ENCODE measurements around the gene IGDCC3.
A peak's percentile ranks its signal among the peaks of the same experiment; 100 is the strongest.

IGDCC3 gene

GRCh38 chr15:65302061-65302460, 75.7 kb downstream of the IGDCC3 start:
- DNase-seq (ENCODE audit: extremely low read depth in 1 of 2, low read depth in 1 of 2), result no peak

GRCh38 chr15:65300924-65301441, 76.8 kb downstream of the IGDCC3 start:
- no peak for DNase-seq (ENCODE audit: extremely low read depth in 1 of 2, low read depth in 1 of 2)

GRCh38 chr15:65298731-65299130, 79.1 kb downstream of the IGDCC3 start:
- no peak for DNase-seq (ENCODE audit: extremely low read depth in 1 of 2, low read depth in 1 of 2)

- DNase-seq (ENCODE audit: extremely low read depth in 1 of 2, low read depth in 1 of 2), result no peak
Measured at GRCh38 chr15:65292938-65293518, 84.8 kb downstream of the IGDCC3 start.

GRCh38 chr15:65290228-65290627, 87.6 kb downstream of the IGDCC3 start:
- DNase-seq (ENCODE audit: extremely low read depth in 1 of 2, low read depth in 1 of 2), result no peak

GRCh38 chr15:65289261-65289854, 88.4 kb downstream of the IGDCC3 start:
- DNase-seq (ENCODE audit: extremely low read depth in 1 of 2, low read depth in 1 of 2), result no peak

- DNase-seq (ENCODE audit: extremely low read depth in 1 of 2, low read depth in 1 of 2), result no peak
Measured at GRCh38 chr15:65287520-65287855, 90.3 kb downstream of the IGDCC3 start.

- DNase-seq (ENCODE audit: extremely low read depth in 1 of 2, low read depth in 1 of 2), result peak; percentile 91 to 92
Measured at GRCh38 chr15:65286704-65287519, 90.9 kb downstream of the IGDCC3 start, which contains the start of gene PARP16. PARP16 (minus strand) TSS chr15:65286883; CDS start chr15:65286426, 457 bp downstream.

GRCh38 chr15:65286069-65286703, 91.6 kb downstream of the IGDCC3 start:
- DNase-seq (ENCODE audit: extremely low read depth in 1 of 2, low read depth in 1 of 2), result no peak

GRCh38 chr15:65285291-65286068, 92.3 kb downstream of the IGDCC3 start:
- DNase-seq (ENCODE audit: extremely low read depth in 1 of 2, low read depth in 1 of 2), result no peak

GRCh38 chr15:65278480-65278879, 99.3 kb downstream of the IGDCC3 start:
- no peak for DNase-seq (ENCODE audit: extremely low read depth in 1 of 2, low read depth in 1 of 2)

Data from stimulated activated CD8-positive, alpha-beta memory T cell treated with anti-CD3 and anti-CD28 coated beads, Interleukin-7, amount 100 ng/mL, for 48 hours (primary cell).